Smooth muscle cell (in vitro differentiated cells): ENCODE results near the gene RALB. TPM values are rescaled to one million over a fixed set of nuclear protein-coding genes. Genes with fewer than 3 reads are reported as not detected.
A peak's percentile ranks its signal among the peaks of the same experiment; 100 is the strongest.

Experiments used
- DNase-seq: peaks from one replicate; lab custom pipeline; 2025; ENCODE audit not compliant: unreplicated experiment; lab: John Stamatoyannopoulos, UW
- H2AFZ ChIP-seq: fragments of 200-600 bp; sonication (generic); 2 replicates; pipeline ENCODE4 v1.6.0; 2016; ENCODE audit warnings: antibody characterized with exemption, low read depth, mild to moderate bottlenecking
- H3F3A ChIP-seq: fragments of 200-600 bp; sonication (generic); 2 replicates; pipeline ENCODE4 v1.6.0; 2017; ENCODE audit warnings: antibody characterized with exemption, low read depth
- H3K27ac ChIP-seq: fragments of 200-600 bp; sonication (generic); 2 replicates; pipeline ENCODE4 v1.5.1; 2016; ENCODE audit warnings: low read depth, mild to moderate bottlenecking
- H3K27me3 ChIP-seq: fragments of 200-600 bp; sonication (generic); 2 replicates; pipeline ENCODE4 v1.6.1; 2016; ENCODE audit warnings: low read depth, mild to moderate bottlenecking
- H3K36me3 ChIP-seq: fragments of 200-600 bp; sonication (generic); 2 replicates; pipeline ENCODE4 v1.5.1; 2016; ENCODE audit warnings: low read depth
- H3K4me1 ChIP-seq: fragments of 200-600 bp; sonication (generic); 2 replicates; pipeline ENCODE4 v1.5.1; 2016; ENCODE audit warnings: low read depth
- H3K4me2 ChIP-seq: fragments of 200-600 bp; sonication (generic); 2 replicates; pipeline ENCODE4 v1.6.0; 2016; ENCODE audit warnings: mild to moderate bottlenecking
- H3K4me3 ChIP-seq: fragments of 200-600 bp; sonication (generic); 2 replicates; pipeline ENCODE4 v1.5.1; 2016; ENCODE audit warnings: mild to moderate bottlenecking
- H3K79me2 ChIP-seq: fragments of 200-600 bp; sonication (generic); 2 replicates; pipeline ENCODE4 v1.6.0; 2016; ENCODE audit warnings: low read depth, mild to moderate bottlenecking
- H3K9ac ChIP-seq: fragments of 200-600 bp; sonication (generic); 2 replicates; pipeline ENCODE4 v1.6.0; 2016; ENCODE audit warnings: low read depth
- H3K9me3 ChIP-seq: fragments of 200-600 bp; sonication (generic); replicated peaks from 2 replicates; pipeline ENCODE4 v1.5.1; 2016; ENCODE audit warnings: low read depth
- H4K20me1 ChIP-seq: fragments of 200-600 bp; sonication (generic); 2 replicates; pipeline ENCODE4 v1.6.0; 2016; ENCODE audit warnings: low read depth
- WGBS: methylation state at CpG from one replicate; pipeline ENCODE4 v1.1.7; 2016; ENCODE audit warnings: low lambda C conversion rate; 5-methylcytosine and 5-hydroxymethylcytosine counted together
- polyA plus RNA-seq: library from polyadenylated mRNA; unstranded; fragments of >200 nt; fragmentation: Nextera tagmentation; extraction: Ambion mirVana; gene quantifications from 2 replicates; pipeline ENCODE4 v1.2.1, GENCODE V29; 2016
- total RNA-seq: library from RNA; depleted of rRNA; stranded (reverse); fragments of >200 nt; gene quantifications from 2 replicates; pipeline ENCODE4 v1.2.3, GENCODE V29; 2014
- TF ChIP-seq, protein P1 (sequence below): fragments of 200-600 bp; sonication (generic); IDR thresholded peaks from 2 replicates; pipeline ENCODE4 v1.5.1; 2017; ENCODE audit warnings: borderline replicate concordance, mild to moderate bottlenecking, antibody characterized with exemption; ENCODE audit not compliant: insufficient read depth, poor library complexity, severe bottlenecking

The RALB gene, protein sequence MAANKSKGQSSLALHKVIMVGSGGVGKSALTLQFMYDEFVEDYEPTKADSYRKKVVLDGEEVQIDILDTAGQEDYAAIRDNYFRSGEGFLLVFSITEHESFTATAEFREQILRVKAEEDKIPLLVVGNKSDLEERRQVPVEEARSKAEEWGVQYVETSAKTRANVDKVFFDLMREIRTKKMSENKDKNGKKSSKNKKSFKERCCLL
- 72.1 and 73.4 TPM in 2 replicates for total RNA-seq
- 69.9 and 71.3 TPM in 2 replicates for polyA plus RNA-seq

DNA sequence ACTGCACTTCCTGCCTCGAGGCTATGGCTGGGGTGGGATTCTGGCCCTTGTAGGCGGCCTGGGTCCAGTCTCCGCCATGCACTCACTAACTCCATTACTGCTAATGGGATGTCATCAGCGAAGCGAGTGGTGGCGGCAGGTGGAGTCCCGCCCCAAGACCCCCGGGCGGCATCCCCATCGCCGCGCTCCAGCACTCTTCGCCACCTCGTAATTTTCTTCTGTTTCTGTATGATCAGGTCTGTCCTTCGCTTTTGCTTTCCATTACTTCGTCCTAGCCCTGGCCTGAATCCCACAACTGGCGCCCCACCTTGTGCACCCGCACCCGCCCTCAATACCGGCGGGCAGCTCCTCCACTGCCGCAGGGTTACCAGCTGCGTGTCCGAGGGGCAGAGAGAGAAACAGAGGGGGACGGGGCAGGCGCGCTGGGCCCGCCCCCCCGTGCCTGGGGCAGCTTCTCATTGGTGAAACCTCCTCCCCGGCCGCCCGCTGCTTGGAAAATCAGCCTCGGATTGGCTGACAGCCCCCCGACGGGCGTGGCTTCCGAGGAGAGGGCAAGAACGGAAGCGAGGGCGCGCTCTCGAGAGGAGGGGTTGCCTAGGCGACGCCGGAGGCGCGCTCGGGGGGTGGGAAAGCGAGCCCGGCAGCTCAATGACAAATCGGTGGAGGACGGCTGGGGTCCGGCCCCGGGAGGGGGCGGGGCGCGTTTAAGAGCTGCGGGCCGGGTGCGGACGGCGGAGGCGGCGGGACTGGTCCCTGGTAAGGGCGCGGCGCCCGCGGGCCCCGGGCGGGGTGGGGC, at the start of gene RALB:
Gene RALB (plus strand): TSS at position 628 of the 796 bp plus-strand sequence. CDS start 25,813 bp downstream, outside the sequence.
- H3K4me2 ChIP-seq: peak within 1 kb of the TSS; percentile 88
- DNase-seq: peak; percentile 96
- H4K20me1 ChIP-seq: peaks cover 32% of the 10 kb centered on the region
- H3K4me1 ChIP-seq: peaks cover 16% of the 10 kb centered on the region
- TF ChIP-seq, protein P1, sequence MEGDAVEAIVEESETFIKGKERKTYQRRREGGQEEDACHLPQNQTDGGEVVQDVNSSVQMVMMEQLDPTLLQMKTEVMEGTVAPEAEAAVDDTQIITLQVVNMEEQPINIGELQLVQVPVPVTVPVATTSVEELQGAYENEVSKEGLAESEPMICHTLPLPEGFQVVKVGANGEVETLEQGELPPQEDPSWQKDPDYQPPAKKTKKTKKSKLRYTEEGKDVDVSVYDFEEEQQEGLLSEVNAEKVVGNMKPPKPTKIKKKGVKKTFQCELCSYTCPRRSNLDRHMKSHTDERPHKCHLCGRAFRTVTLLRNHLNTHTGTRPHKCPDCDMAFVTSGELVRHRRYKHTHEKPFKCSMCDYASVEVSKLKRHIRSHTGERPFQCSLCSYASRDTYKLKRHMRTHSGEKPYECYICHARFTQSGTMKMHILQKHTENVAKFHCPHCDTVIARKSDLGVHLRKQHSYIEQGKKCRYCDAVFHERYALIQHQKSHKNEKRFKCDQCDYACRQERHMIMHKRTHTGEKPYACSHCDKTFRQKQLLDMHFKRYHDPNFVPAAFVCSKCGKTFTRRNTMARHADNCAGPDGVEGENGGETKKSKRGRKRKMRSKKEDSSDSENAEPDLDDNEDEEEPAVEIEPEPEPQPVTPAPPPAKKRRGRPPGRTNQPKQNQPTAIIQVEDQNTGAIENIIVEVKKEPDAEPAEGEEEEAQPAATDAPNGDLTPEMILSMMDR: no peak
- peak within 1 kb of the TSS; percentile 89 for H2AFZ ChIP-seq
- peaks cover 36% of the 10 kb centered on the region for H3K79me2 ChIP-seq
- H3K9ac ChIP-seq: peak within 1 kb of the TSS; percentile 78
- no peaks in the 10 kb centered on the region for H3K9me3 ChIP-seq
- WGBS: under 1% methylated on average over 51 of the region's 71 CpGs
- H3K36me3 ChIP-seq: no peaks in the 10 kb centered on the region
- H3F3A ChIP-seq: no peaks in the 10 kb centered on the region
- H3K27ac ChIP-seq: peak within 1 kb of the TSS; percentile 65
- H3K27me3 ChIP-seq: no peaks in the 10 kb centered on the region
- peak within 1 kb of the TSS; percentile 68 for H3K4me3 ChIP-seq

DNA sequence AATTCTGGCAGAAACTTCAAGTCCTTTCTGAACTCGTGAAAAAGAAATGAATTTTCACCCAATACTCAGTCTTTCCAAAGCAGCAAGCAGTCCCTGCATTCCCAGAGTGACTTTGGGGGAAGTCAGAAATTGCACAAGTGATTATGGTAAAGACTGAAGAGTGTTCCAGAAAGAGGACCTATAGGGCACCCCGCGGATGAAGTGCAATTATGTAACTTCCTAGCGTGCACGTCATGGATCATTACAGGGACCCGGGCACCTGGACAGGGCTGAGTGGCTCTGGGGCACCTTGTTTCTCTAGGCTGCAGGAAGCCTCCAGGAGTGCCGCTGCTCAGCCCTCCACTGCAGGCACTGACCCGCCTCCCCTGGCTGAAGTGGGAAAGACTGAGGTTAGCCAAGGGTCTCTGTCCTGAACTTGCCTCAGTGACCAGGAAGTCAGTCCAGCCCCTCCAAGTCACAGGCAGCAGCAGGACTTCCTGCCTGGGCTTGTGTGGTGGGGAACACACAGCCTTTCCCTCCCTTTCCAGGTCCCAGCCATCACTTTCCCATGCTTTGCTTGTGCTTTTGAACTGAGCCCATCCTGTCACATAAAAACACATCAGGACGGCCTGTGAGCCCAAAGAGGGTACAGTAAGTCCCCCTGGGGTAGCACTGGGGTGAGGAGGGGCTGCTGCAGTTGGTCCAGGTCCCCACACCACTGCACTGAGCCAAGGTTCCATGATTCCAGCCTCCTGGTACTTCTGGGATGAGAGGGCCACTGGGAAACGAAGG, 49.2 kb upstream of the RALB start:
- no peak overlapping the region for H2AFZ ChIP-seq

DNA sequence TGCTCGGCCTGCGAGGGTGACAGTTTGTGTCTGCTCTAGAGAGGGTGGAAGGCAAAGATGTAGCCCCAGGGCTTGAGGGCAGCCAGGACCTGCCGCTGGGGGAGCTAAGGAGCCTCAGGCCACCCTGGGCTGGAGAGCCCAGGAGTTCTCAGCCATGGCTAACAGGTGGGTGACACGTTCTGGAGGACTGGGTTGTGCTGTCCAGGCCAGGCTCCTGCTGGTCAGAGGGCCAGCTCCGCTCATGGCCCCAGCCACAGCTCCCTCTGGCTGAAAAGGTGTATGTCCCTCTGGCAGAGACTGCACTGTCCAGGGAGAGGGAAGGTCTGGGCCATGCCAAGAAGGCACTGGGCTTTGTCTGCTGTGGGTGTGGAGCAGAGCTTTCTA, 48.6 kb upstream of the RALB start:
- TF ChIP-seq, protein P1: no peak
- Histone ChIP-seq H3K27ac (no peak overlapping the region), H3K9me3 (no peaks in the 10 kb centered on the region), H3K36me3 (no peaks in the 10 kb centered on the region), H3K4me1 (no peaks in the 10 kb centered on the region), H4K20me1 (no peaks in the 10 kb centered on the region), H3K9ac (no peak overlapping the region), H3K79me2 (no peaks in the 10 kb centered on the region), H3F3A (no peaks in the 10 kb centered on the region), H2AFZ (no peak overlapping the region), H3K4me3 (no peak overlapping the region), H3K4me2 (no peak overlapping the region), H3K27me3 (no peaks in the 10 kb centered on the region)
- WGBS: 78% methylated on average over 5 of the region's 5 CpGs
- DNase-seq: no peak

More for the DNA sequence above, 49.2 kb upstream of the RALB start:
- Histone ChIP-seq H3K9me3 (no peaks in the 10 kb centered on the region), H3F3A (no peaks in the 10 kb centered on the region), H3K4me3 (no peak overlapping the region), H3K4me1 (no peaks in the 10 kb centered on the region), H3K27me3 (no peaks in the 10 kb centered on the region), H3K4me2 (no peak overlapping the region), H3K9ac (no peak overlapping the region), H3K79me2 (no peaks in the 10 kb centered on the region), H4K20me1 (no peaks in the 10 kb centered on the region), H3K27ac (no peak overlapping the region), H3K36me3 (no peaks in the 10 kb centered on the region)
- WGBS: 89% methylated on average over 10 of the region's 10 CpGs
- DNase-seq: no peak
- TF ChIP-seq, protein P1: no peak
